GM21717 (cell line): Measurements from ENCODE around the gene CHST9.

Experiments
- ATAC-seq: cut with Tn5 transposase; IDR thresholded peaks from one replicate; pipeline ENCODE4 v1.9.1; 2021; ENCODE audit warnings: mild to moderate bottlenecking, moderate library complexity; ENCODE audit not compliant: unreplicated experiment

Gene CHST9

GRCh38 chr18:26875040-26875654 lies 310.0 kb downstream of the CHST9 start:
- ATAC-seq, result no peak

- no peak for ATAC-seq
Observed at GRCh38 chr18:26874283-26874682, 310.8 kb downstream of the CHST9 start.

- ATAC-seq, result no peak
Observed at GRCh38 chr18:26869640-26870039, 315.5 kb downstream of the CHST9 start.

GRCh38 chr18:26868968-26869586 lies 316.0 kb downstream of the CHST9 start:
- no peak for ATAC-seq

GRCh38 chr18:26867471-26867870 lies 317.6 kb downstream of the CHST9 start:
- ATAC-seq, result no peak

GRCh38 chr18:26865557-26865956 lies 319.6 kb downstream of the CHST9 start, which contains the start of gene AQP4:
AQP4 (minus strand) TSS chr18:26865707; CDS start chr18:26865689, 18 bp downstream.
- ATAC-seq, result no peak

- ATAC-seq, result no peak
Observed at GRCh38 chr18:26864658-26865057, 320.4 kb downstream of the CHST9 start.

GRCh38 chr18:26863921-26864497 lies 321.1 kb downstream of the CHST9 start:
- no peak for ATAC-seq

- ATAC-seq, result no peak
Observed at GRCh38 chr18:26863122-26863879, 321.8 kb downstream of the CHST9 start.

GRCh38 chr18:26862084-26862483 lies 323.0 kb downstream of the CHST9 start:
- no peak for ATAC-seq
